IPS DF 4.7 (cell line): ENCODE measurements around the gene ABO.
"Not testable (repeated sequence)": the region's sequence is repeated elsewhere in the genome, so short reads cannot be mapped to it uniquely, and the experiment has no call there.

ENCODE experiments used
- DNase-seq: peaks from one replicate; pipeline ENCODE4 v3.0.0-alpha.2; 2013; ENCODE audit warnings: low spot score; ENCODE audit errors: extremely low read depth

ABO gene

GRCh38 chr9:133275105-133276000 lies at the start of gene ABO:
Gene ABO, minus strand, starts transcription at chr9:133275201.
- no peak for DNase-seq

GRCh38 chr9:133323991-133324703 lies 49.1 kb upstream of the ABO start:
- no peak for DNase-seq

DNA sequence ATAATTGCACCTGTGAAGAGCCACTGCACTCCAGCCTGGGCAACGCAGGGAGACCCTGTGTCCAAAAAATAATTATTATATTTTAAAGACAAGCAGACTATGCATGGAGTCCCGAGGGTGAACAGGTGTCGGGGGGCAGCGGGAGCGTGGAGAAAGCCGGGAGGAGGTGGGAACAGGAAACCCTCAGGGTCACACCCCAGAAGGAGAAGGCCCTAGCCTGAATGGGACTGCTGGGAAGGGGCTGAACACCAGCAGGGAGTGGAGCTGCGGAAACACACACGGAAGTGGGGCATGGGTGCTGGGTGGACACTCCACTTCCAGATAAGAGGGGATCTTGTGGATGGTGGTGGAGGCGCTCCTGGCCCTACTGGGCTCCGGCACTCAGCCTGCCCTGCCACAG lies 48.2 kb upstream of the ABO start:
- DNase-seq = no peak

DNA sequence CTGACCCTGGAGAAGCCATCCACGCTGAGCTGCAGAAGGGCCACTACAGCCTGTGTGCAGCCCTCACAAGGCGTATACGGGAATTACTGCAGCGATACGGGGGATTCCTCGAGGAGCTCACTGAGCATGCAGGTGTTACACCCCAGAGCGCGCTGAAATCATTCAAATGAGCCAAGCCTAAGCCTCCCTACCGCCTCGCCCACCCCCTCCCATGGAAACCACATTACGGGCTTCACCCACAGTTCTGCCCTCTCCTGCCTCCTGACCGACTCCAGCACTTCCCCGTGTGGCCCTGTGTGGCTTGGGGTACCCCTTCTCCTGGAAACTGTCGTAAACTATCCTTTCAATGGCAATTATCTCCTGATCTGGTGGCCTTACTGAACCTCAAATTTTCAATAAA lies 47.7 kb upstream of the ABO start:
- DNase-seq = no peak

GRCh38 chr9:133321411-133321935 lies 46.5 kb upstream of the ABO start:
- DNase-seq = no peak

DNA sequence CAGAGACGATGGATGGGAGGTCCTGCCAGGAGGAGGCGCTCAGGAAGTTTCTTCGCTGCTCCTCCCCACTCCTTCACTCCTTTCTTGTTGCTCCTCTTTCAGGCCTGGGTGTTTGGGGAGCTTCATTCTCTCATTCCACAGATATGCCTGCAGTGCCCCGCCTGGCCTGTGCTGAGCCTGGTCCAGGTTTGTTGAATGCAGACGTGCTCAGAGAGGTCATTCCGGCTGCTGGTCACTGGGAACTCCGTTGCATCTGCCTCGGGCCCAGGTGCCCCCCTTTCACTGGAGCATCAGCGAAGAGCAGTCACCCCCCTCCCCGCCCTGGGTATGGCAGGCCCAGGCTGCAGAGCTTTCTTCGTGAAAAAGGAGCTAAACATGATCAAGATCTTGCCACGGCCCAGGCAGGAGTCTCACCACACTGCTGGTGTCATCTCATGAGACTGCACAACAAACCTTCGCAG lies 45.5 kb upstream of the ABO start:
- DNase-seq = no peak

- not testable (repeated sequence) for DNase-seq
Measured at GRCh38 chr9:133317551-133317950, 42.5 kb upstream of the ABO start.

- DNase-seq = no peak
Measured at GRCh38 chr9:133315997-133316396, 41.0 kb upstream of the ABO start.

DNA sequence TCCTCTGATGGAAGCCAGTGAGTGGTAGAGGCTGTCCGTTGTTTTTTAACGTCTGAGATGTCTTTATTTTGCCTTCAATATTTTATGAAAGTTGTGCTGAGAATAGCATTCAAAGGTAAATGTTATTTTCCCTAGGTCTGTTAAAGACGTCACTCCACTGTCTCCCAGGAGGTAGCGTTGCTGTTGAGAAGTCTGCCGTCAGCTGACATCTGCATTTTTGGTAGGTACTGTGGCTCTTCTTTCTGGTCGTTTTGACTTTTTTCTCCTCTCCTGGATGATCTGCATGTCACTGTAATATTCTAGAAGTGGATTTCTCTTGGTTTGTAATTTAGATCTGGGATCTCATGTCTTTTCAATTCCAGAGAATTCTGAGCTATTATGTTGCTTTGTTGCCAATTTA lies 34.6 kb upstream of the ABO start:
- no peak for DNase-seq

- no peak for DNase-seq
Measured at GRCh38 chr9:133307301-133307700, 32.3 kb upstream of the ABO start.

DNA sequence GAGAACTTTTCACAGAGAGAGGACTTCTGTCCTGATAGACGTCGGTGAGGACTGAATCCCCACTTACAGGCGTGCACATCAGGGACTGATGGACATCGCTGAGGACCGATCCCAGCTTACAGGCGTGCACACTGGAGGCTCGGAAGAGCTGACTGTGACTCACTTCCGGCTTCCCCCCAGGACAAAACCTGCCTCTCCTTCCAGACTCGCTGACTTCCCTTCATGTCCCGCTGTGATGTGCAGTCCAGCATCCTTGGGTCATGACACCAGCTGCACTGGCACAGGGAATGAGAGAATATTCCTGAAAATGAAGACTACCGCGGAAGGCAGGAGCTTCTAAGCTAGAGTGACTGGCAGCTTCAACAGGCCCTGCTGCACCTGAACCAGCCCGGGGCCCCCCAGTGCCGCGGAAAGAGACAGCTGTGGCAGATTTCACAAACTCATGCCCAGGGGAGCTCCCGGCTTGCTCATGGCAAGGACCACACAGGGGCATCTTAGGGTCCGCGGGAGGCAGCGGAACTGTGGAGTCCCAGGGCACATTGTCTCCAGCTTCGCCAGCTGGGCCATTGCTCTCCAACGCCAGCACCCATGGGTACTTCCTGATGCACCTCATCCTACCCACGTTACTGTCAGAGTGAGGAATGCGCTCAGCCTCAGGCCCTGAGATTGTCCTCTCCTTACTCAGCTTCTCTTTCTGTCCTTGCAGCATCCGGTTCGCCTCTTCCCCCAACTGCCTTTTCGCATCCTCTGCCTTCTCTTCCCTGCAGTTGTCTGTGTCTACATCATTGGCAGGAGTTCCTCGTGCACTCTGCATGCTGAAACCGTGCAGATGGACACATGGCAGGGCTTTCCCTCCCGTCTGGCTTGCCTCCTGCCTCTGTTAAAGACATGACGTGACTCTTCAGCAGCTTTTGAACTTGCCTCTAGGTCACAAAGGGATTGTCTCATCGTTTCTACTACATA lies 31.5 kb upstream of the ABO start:
- DNase-seq = no peak

DNA sequence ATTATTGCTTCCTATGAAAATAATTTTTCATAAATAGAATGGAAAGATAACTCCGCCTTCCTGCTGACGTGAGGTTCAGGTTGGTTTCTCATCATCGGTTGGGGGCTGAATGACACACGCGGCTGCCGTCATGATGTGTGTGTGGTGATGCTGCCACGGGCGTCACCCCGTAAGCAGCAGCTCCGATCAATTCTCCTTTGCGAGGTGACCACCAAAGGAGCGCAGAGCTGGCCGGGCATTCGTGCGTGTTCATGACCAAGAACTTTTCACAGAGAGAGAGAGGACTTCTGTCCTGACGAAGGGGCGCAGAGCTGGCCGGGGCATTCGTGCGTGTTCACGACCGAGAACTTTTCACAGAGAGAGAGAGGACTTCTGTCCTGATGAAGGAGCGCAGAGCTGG lies 30.7 kb upstream of the ABO start:
- no peak for DNase-seq

DNA sequence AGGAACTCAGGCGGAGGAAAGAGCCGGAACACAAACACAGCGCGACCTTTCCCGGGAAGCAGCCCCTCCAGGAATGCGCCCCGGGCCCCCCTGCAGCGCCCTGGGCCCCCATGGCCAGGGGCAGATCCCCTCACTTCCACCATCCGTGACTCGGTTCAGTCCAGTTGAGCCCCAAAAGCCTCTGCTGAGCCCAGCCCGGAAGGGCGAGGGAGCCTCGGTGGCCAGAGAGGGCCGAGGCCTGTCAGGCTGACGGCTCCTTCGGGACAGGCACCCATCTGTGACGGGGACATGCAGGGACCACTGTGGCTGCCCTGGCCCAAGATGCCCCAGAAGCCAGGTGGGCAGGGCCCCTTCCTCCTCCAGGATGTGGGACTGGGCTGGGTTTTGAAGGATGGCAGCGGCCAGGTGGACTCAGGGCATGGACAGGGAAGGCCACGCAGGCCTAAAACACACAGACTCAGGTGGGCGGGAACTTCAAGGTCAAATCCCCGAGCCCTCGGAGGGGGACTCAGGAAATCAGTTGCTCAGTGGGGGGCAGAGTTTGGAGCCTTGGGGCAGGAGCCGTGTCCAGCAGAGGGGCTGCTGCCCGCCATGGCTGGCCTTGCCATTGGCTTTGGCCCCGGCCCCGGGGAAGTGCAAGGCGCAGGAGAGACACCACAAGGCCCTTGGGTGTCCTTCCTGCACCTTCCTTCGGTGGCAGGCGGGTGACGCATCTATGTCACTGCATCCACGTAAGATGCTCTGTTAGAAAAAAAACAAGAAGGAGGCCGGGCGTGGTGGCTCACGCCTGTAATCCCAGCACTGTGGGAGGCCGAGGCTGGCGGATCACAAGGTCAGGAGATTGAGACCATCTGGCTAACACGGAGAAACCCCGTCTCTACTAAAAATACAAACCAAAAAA lies 29.7 kb upstream of the ABO start:
- DNase-seq = no peak

DNA sequence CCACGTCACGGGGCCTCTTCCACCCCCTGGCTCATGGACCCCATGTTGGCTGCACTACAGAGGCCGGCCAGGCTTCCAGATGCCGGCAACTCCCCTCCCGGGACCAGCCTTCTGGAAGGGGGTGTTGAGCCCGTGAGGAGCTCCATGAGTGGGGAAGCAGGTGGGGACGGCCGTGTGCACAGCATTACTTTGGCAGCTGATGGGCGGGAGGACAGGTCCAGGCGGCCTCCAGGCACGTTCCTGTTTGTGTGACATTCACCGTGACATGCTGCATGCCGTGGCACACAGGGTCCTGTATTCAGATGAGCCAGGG lies 29.1 kb upstream of the ABO start:
- no peak for DNase-seq

DNA sequence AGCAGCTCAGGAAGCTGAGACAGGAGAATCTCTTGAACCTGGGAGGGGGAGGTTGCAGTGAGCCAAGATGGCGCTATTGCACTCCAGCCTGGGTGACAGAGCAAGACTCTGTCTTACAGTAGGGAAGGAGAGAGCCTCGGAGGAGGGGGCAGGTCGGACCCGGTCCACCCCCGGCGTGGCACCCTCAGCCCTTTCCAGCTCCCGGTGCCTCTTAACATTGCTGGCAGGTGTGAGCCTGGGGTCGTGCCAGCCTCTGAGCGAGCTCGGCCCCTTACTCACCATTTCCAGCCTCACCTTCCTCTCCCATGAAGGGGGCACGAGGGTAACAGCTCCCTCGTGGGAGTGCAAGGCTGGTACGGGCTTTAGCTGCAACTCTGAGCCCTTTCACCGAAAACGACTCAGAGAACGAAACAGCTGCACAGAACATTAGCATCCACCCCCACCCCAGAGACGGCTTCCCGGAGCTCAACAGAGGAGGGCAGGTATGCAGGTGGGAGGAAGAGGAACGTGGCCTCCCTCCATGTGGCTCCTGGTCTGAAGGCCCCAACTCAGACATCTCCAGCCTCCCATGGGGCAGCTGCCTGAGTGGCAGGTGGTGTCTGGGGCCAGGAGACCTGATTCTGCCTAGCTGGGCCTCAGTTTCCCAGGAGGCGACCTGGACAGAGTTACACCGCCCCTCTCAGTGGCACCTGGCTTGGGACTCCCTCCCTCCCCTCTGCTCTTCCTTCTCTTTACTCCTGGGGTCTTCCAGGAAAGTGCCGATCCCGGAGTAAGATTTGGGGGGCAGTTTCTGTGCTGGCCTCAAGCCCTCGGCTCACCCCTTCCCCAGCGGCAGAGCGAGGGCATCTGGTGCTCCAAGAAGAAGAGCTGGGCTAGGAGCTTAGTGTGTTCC lies 28.5 kb upstream of the ABO start:
- DNase-seq = no peak

- DNase-seq = no peak
Measured at GRCh38 chr9:133301253-133302230, 26.5 kb upstream of the ABO start.

- not testable (repeated sequence) for DNase-seq
Measured at GRCh38 chr9:133299996-133300395, 25.0 kb upstream of the ABO start.

DNA sequence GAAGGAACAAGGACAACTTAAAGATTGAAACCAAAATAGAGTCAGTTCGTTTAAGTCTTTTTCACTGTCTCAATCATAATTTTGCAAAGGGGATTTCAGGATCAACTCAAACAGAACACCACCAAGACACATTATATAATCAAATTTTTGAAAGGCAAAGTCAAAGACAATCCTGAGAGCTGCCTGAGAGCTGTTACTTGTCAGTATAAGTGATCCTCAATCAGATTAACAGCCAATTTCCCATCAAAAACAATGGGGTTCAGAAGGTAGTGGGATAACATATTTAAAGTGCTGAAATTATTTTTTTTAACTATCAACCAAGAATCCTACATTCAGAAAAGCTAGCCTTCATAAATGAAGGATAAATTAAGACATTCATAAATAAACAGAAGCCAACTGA lies 19.3 kb upstream of the ABO start:
- no peak for DNase-seq
